Stimulated activated CD4-positive, alpha-beta T cell treated with anti-CD3 and anti-CD28 coated beads, Interleukin-2, amount 100 ng/mL, for 4 hours (primary cell): ENCODE data around the gene IRF2BP1.
"Not testable (repeated sequence)": the region's sequence is repeated elsewhere in the genome, so short reads cannot be mapped to it uniquely, and the experiment has no call there.

Source experiments
- DNase-seq: peaks from one replicate; pipeline ENCODE4 v3.0.0-alpha.2; 2020; ENCODE audit warnings: low read depth

The IRF2BP1 gene

DNA sequence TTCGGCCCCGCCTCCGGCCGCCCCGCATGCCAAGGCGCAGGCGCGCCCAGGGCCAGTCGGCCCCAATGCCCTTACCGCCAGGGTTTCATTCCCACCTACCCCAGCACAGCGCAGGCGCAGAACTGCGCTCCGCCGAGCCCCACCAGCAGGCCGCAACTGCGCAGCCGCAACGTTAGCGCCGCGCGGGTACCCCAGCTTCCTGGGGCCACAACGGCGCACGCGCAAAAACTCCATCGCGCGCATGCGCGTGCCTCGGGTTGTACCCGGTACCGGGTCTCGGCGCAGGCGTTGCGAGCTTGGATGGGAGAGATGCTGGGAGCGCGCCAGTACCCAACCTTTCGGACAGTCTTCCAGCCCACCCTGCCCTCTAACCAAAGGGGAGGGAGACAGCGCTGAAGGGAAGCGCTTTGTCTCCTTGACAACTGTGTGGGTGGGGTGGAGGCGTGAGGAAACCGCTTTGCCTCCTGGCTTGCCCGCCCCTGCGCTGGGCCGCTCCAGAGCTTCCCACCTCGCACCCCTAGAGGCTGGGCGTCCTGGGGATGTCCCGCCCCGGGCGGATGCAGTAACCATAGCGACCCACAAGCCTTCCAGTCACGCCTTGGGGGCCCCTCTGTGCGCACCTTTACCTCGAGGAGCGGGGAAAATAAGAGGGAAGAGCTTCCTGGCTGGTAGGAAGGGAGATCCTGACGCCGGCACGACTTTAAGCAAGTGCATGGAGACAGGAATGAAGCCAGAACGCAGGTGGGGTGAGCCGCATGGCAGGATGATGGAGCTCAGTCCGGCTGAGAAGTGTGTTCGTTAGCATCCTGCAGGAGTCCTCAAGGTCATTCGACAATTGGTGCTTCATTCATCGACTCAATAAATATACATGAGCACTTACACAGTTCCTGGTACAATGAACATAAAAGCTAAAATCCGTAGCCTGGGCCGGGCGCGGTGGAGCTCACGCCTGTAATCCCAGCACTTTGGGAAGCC lies 17.0 kb upstream of the IRF2BP1 start:
- DNase-seq = peak; percentile 99

DNA sequence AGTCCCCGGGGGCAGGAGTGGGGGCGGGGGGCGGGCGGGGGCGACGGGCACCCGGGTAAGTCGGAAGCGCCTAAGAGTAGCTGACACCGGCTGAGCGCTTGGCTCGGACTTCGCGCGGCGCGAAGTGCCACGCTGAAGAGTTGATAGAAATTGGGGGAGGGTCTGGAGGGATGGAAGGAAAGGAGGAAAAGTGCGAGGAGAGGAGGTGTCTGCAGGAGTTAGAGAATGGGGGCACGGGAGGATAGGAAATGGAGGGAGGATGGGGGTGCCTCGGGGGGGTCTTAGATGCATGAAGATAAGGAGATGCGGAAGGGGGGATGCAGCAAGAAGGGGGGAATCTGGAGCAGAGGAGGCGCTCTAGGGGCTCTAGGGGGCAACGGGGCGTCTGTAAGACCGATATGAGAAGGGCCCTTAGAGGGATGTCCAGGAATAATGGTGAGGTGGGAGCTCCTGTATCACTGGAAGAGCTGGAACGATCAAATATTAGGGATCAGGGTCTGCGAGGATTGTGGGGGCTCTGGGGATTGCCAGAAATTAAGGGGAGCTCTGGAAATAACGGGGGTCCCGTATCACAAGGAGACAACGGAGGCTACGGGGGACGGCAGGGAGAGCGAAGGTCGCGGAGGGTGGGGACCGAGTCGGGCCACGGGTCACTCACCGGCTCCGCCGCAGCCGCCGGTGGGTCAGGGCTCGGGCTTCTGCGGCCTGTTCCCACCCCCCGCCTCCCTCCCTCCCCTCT lies 16.1 kb upstream of the IRF2BP1 start, which contains the start of gene MYPOP:
MYPOP (minus strand) TSS at position 702 of the 739 bp plus-strand sequence. CDS start 840 bp downstream, outside the sequence.
- no peak for DNase-seq

- DNase-seq = no peak
Observed at GRCh38 chr19:45901432-45901911, 15.5 kb upstream of the IRF2BP1 start.

GRCh38 chr19:45900738-45901431 lies 14.9 kb upstream of the IRF2BP1 start:
- no peak for DNase-seq

DNA sequence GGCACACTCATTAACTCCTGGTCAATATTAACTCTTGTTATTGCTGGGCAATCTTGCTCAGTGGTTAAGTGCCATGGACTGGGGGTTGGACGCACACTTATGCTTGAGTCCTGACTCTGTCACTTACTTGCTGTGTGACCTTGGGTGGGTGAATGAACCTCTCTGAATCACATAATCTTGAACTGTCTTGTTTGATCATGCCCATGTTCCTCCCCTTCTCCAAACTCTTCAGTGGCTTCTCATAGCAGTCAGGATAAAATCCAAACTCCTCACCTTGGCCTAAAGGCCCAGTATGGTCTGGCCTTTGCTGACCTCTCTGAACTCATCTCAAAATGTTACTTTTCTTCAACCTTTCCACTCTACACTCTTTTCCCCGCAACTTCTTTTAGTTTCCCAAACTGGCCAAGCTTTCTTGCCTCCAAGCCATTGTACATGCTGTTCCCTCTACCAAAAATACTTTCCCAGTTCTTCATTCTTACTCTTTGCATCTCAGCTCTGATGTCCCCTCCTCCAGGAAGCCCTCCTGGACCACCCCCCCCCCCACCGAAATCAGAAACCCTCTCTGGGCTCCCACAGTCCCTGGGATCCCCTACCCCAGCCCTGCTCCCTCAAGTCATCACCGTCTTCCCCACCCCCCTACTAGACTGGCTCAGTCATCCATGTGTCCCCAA lies 14.1 kb upstream of the IRF2BP1 start:
- no peak for DNase-seq

- DNase-seq = no peak
Observed at GRCh38 chr19:45899253-45899652, 13.3 kb upstream of the IRF2BP1 start.

GRCh38 chr19:45897261-45897812 lies 11.4 kb upstream of the IRF2BP1 start:
- DNase-seq = no peak

- not testable (repeated sequence) for DNase-seq
Observed at GRCh38 chr19:45895983-45896599, 10.2 kb upstream of the IRF2BP1 start.

GRCh38 chr19:45895519-45895972 lies 9.6 kb upstream of the IRF2BP1 start:
- DNase-seq = no peak

DNA sequence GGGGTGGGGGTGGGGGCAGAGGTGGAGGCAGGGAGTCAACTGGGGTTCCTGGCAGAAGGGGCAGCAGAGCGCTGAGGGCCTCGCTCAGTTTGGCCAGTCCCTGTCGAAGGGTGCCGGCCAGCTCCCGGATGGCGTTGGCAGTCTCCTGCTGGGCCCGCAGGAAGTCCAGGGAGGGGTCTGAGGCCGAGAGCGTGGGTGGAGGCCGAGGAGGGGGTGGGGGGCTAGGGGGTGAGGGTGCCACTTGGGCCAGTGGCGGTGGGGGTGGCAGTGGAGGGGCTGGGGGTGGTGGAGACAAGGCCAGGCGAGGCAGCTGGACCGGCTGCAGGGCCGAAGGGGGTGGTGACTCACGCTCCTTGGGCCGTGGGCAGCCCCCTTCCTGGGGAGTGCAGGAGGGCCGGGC lies 4.9 kb upstream of the IRF2BP1 start:
- DNase-seq = no peak

- DNase-seq = no peak
Observed at GRCh38 chr19:45889210-45889885, 3.4 kb upstream of the IRF2BP1 start.

GRCh38 chr19:45887200-45887710 lies 1.3 kb upstream of the IRF2BP1 start:
- DNase-seq = no peak

DNA sequence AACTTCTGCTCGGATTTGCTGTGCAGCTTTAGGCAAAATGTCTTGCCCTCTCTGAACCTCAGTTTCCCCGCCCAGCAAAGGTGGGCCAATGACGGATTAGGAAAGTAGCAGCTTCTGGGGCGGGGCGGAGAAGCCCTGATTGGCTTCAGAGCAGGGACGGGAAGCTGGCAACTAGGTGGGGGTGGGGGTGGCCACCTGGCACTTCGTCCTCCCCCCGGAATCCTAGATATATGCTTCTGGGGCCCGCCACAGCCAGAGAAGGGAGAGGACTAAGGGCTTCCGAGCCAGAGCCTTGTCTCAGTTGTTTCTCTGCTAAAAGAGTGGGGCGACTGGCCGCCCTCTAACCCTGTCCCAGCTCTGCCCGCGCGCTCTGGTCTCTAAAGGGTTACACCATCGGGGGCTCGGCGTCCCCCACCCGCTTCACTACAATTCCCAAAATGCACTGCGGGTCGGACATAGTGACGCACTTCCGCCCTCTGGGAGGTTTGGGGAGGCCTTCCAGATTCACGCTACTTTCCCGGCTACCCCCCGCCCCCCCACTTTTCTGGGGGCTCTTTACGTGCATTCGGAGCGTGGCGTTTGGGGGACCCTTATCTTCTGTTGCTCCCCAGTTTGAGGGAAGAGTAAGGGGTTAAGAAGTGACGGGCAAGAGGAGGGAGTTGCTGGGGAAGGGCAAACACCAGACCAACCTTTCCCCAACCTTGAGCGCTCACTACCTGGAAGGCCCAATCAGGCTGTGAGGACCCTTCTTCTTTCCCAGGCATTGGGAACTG lies 672 bp upstream of the IRF2BP1 start:
- DNase-seq = peak; percentile 82

DNA sequence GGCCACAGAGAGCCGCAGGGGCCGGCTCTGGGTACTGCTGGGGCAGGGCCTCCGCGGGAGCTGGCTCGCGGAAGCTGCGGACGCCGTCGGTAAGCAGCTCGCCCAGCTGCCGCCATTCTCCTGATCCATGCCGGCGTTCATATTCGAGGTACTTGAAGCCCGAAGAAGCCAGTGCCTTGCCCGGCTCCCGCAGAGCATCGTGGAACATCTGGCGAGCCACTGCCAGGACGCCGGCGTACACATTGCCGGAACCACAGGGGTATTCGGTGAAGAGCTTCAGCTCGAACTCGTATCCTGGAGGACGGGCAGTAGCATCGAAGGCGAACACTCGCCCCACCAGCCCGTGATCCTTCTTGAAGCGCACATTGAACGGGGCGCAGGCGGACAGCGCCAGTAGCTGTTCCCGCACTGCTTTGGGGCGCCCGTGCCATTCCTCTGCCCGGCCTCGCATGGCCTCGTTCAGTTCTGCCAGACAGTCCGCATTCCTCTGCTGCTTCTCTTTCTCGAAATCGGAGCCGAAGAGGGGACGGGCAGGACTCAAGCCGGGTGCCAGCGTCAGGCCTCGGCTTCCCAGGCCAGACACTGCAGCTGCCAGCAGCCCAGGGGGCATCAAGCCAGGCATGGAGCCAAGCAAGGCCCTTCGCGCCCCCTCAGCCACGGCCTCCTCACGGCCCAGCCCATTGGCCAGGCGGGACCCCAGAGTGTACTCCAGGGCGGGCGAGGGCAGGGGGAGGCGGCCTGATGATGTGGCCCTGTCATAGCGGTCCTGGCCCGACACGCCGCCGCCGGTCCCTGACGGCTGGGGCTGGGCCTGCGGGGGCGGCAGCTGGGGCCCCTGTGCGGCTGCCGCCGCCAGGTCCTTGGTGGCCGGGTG lies 1.0 kb downstream of the IRF2BP1 start:
- no peak for DNase-seq

GRCh38 chr19:45883881-45884681 lies 1.9 kb downstream of the IRF2BP1 start:
- DNase-seq = no peak

- DNase-seq = no peak
Observed at GRCh38 chr19:45883586-45883880, 2.4 kb downstream of the IRF2BP1 start.
